SK-N-SH (cell line): ENCODE results near the gene ELMOD1. TPM values are rescaled to one million over a fixed set of nuclear protein-coding genes. Genes with fewer than 3 reads are reported as not detected.

Experiments used
- CTCF ChIA-PET: fragments of 300-600, 350-600 bp; formaldehyde crosslinking; extraction: SDS; loops from one replicate; lab custom pipeline; 2021; lab: Yijun Ruan, JAX
- POLR2A ChIA-PET: fragments of 350-600 bp; sonication (Branson Sonifier 250); formaldehyde crosslinking; extraction: SDS; loops from one replicate; lab custom pipeline; 2020; ENCODE audit warnings: antibody characterized with exemption, inconsistent platforms; lab: Yijun Ruan, JAX
- DNase-seq: peaks from one replicate; pipeline ENCODE4 v3.0.0; 2012
- H2AFZ ChIP-seq: fragments of 200-600 bp; sonication (generic); 2 replicates; pipeline ENCODE4 v1.8.1; 2016; ENCODE audit warnings: antibody characterized with exemption, mild to moderate bottlenecking, low read depth
- H3F3A ChIP-seq: fragments of 200-600 bp; sonication (generic); replicated peaks from 2 replicates; pipeline ENCODE3; 2016; ENCODE audit warnings: antibody characterized with exemption, mild to moderate bottlenecking; ENCODE audit not compliant: insufficient read depth
- H3K27ac ChIP-seq, 2 experiments: fragments of 200-500 bp in 1 of 2; fragments of 200-600 bp in 1 of 2; sonication (Bioruptor generic) in 1 of 2; sonication (generic), shearing (Covaris generic) in 1 of 2; 2 replicates each; pipeline versions ENCODE4 v1.5.1 to v1.6.1; 2014 to 2016; ENCODE audit warnings: low read depth in 2 of 2, inconsistent platforms in 1 of 2, low read length in 1 of 2, mild to moderate bottlenecking in 1 of 2, mixed read lengths in 1 of 2
- H3K27me3 ChIP-seq: fragments of 200-600 bp; sonication (generic), shearing (Covaris generic); 2 replicates; pipeline ENCODE4 v1.6.1; 2016; ENCODE audit warnings: mixed run types; ENCODE audit not compliant: insufficient read depth
- H3K36me3 ChIP-seq, 2 experiments: fragments of 200-500 bp in 1 of 2; fragments of 200-600 bp in 1 of 2; sonication (Bioruptor generic) in 1 of 2; sonication (generic) in 1 of 2; replicated peaks in 1 of 2; 2 replicates each; pipeline versions ENCODE3 to v1.5.1; 2014 to 2016; ENCODE audit warnings: low read length in 1 of 2, mild to moderate bottlenecking in 1 of 2; ENCODE audit not compliant: insufficient read depth in 2 of 2, control insufficient read depth in 1 of 2
- H3K4me1 ChIP-seq, 2 experiments: fragments of 200-500 bp in 1 of 2; fragments of 200-600 bp in 1 of 2; sonication (Bioruptor generic) in 1 of 2; sonication (generic), shearing (Covaris generic) in 1 of 2; 2 replicates each; pipeline versions ENCODE4 v1.5.1 to v1.6.1; 2014 to 2016; ENCODE audit warnings: low read depth in 1 of 2, low read length in 1 of 2, mixed run types in 1 of 2; ENCODE audit not compliant: insufficient read depth in 2 of 2, control insufficient read depth in 1 of 2
- H3K4me2 ChIP-seq: fragments of 200-600 bp; sonication (generic), shearing (Covaris generic); 2 replicates; pipeline ENCODE4 v1.6.1; 2017; ENCODE audit warnings: mixed run types
- H3K4me3 ChIP-seq, 2 experiments: fragments of 200-500 bp in 1 of 2; fragments of 200-600 bp in 1 of 2; sonication (Bioruptor generic) in 1 of 2; sonication (generic), shearing (Covaris generic) in 1 of 2; 2 replicates each; pipeline versions ENCODE4 v1.5.1 to v1.8.1; 2014 to 2016; ENCODE audit warnings: low read depth in 2 of 2, inconsistent platforms in 1 of 2, low read length in 1 of 2, mild to moderate bottlenecking in 1 of 2, mixed read lengths in 1 of 2, moderate library complexity in 1 of 2
- H3K79me2 ChIP-seq: fragments of 200-600 bp; sonication (generic); 2 replicates; pipeline ENCODE4 v1.8.1; 2017; ENCODE audit warnings: mild to moderate bottlenecking; ENCODE audit not compliant: insufficient read depth
- H3K9ac ChIP-seq: fragments of 200-600 bp; sonication (generic); 2 replicates; pipeline ENCODE4 v1.6.1; 2017; ENCODE audit warnings: mixed run types
- H3K9me2 ChIP-seq: fragments of 200-600 bp; sonication (generic); 2 replicates; pipeline ENCODE4 v1.6.1; 2017; ENCODE audit warnings: mixed run types
- H3K9me3 ChIP-seq: fragments of 200-600 bp; sonication (generic); 2 replicates; pipeline ENCODE4 v1.6.1; 2017; ENCODE audit warnings: mixed run types, mild to moderate bottlenecking, moderate library complexity
- H4K20me1 ChIP-seq: fragments of 200-600 bp; sonication (generic); 2 replicates; pipeline ENCODE4 v1.6.1; 2017; ENCODE audit warnings: mild to moderate bottlenecking, mixed run types; ENCODE audit not compliant: insufficient read depth
- CHD2 ChIP-seq: fragments of 150-350 bp; IDR thresholded peaks from 2 replicates; pipeline ENCODE4 v1.6.1; 2018; ENCODE audit warnings: low read length; ENCODE audit not compliant: partially characterized antibody
- EP300 ChIP-seq, 2 experiments: IDR thresholded peaks; 2 replicates each; pipeline versions ENCODE4 v1.4.0 to v1.6.1; 2012; ENCODE audit warnings: borderline replicate concordance in 1 of 2, low read depth in 1 of 2, low read length in 1 of 2
- EZH2phosphoT487 ChIP-seq: fragments of 200-600 bp; sonication (generic); IDR thresholded peaks from 2 replicates; pipeline ENCODE4 v1.6.1; 2017; ENCODE audit warnings: low read depth, mixed run types, mild to moderate bottlenecking, antibody characterized with exemption, moderate library complexity, borderline replicate concordance
- FOXJ3 ChIP-seq: sonication (generic); formaldehyde crosslinking; IDR thresholded peaks from 2 replicates; pipeline ENCODE4 v1.5.1; 2020; ENCODE audit warnings: mild to moderate bottlenecking, missing genetic modification reagents
- GABPA ChIP-seq: IDR thresholded peaks from 2 replicates; pipeline ENCODE4 v1.4.0; 2012; ENCODE audit warnings: low read depth, mild to moderate bottlenecking
- JUND ChIP-seq: IDR thresholded peaks from 2 replicates; pipeline ENCODE4 v1.4.0; 2012
- MEF2A ChIP-seq: IDR thresholded peaks from 2 replicates; pipeline ENCODE4 v1.4.0; 2012; ENCODE audit warnings: low read depth, borderline replicate concordance
- NFIC ChIP-seq: IDR thresholded peaks from 2 replicates; pipeline ENCODE4 v1.4.0; 2012; ENCODE audit warnings: borderline replicate concordance
- NRF1 ChIP-seq: IDR thresholded peaks from 2 replicates; pipeline ENCODE4 v1.6.1; 2012; ENCODE audit warnings: low read depth, mild to moderate bottlenecking, low read length
- PBX3 ChIP-seq: IDR thresholded peaks from 2 replicates; pipeline ENCODE4; 2012
- POLR2AphosphoS5 ChIP-seq: IDR thresholded peaks from 2 replicates; pipeline ENCODE4 v1.6.1; 2012; ENCODE audit warnings: low read depth, low read length
- RAD21 ChIP-seq: IDR thresholded peaks from 2 replicates; pipeline ENCODE4 v1.6.1; 2012; ENCODE audit warnings: mild to moderate bottlenecking, low read length
- RCOR1 ChIP-seq: fragments of 150-350 bp; IDR thresholded peaks from 2 replicates; pipeline ENCODE4 v1.6.1; 2017; ENCODE audit warnings: antibody characterized with exemption, low read length
- RFX5 ChIP-seq: IDR thresholded peaks from 2 replicates; pipeline ENCODE4 v1.6.1; 2012; ENCODE audit warnings: mild to moderate bottlenecking, improper control_type of control experiment, low read length
- RXRA ChIP-seq: IDR thresholded peaks from 2 replicates; pipeline ENCODE4 v1.4.0; 2012; ENCODE audit warnings: low read depth, mild to moderate bottlenecking, borderline replicate concordance
- SIN3A ChIP-seq: IDR thresholded peaks from 2 replicates; pipeline ENCODE4 v1.6.1; 2012; ENCODE audit warnings: low read depth, mild to moderate bottlenecking, low read length, moderate library complexity, borderline replicate concordance
- SMC3 ChIP-seq: IDR thresholded peaks from 2 replicates; pipeline ENCODE4 v1.6.1; 2012; ENCODE audit warnings: low read depth, low read length, improper control_type of control experiment
- TEAD4 ChIP-seq: IDR thresholded peaks from 2 replicates; pipeline ENCODE4 v1.4.0; 2012; ENCODE audit warnings: mild to moderate bottlenecking, borderline replicate concordance; ENCODE audit not compliant: insufficient read depth
- USF1 ChIP-seq: IDR thresholded peaks from 2 replicates; pipeline ENCODE4 v1.4.0; 2012; ENCODE audit warnings: low read depth, borderline replicate concordance
- WGBS: methylation state at CpG from one replicate; pipeline ENCODE4 v1.1.6; 2017; ENCODE audit warnings: low lambda C conversion rate; 5-methylcytosine and 5-hydroxymethylcytosine counted together
- polyA plus RNA-seq, 3 experiments: library from polyadenylated mRNA; depleted of rRNA; stranded (reverse); fragments of >200 nt; gene quantifications; 2 replicates each; pipeline ENCODE4 v1.2.3, GENCODE V29; 2012

ELMOD1 gene
- polyA plus RNA-seq, 1 of the 3 experiments (the other 2 are of a cell fraction) = not detected

DNA sequence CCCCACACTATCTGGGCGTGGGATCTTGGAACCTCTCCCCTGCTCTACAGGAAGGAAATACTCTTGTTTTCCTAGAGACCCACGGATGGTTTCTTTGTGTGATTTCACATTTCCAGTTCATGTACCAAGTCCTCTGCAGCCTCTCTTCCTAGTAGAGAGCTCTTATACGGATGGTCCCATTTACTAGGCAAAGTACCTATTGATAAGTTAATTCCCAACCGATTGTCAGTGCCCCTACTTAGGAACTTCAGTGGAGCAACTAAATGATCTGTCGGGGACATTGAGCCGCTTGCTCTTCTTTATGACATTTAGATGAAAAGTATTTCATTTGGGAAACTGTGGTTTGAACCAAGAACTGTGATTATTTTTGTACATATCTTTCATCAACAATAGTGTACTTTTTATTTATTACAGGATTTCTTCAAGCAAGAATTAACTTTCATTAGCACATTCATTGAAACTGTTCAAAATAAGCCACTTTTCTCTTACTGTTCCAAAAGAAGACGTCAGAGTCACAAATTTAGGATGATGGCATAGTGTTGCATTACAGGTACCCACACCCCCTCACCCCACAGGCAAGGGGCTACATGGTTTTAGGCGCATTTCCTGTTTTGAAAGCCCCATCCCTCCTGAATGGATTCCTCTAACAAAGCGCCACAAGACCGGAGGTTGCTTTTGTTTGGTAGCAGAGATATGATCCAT, 34.2 kb downstream of the ELMOD1 start:
- 23% methylated on average over 10 of the region's 10 CpGs for WGBS
- no peaks in the 10 kb centered on the region for H3K4me1 ChIP-seq
- no peak overlapping the region for H3K9ac ChIP-seq
- POLR2A ChIA-PET = no interaction called here
- H2AFZ ChIP-seq = no peak overlapping the region
- no peaks in the 10 kb centered on the region for H4K20me1 ChIP-seq
- H3K36me3 ChIP-seq = no peaks in the 10 kb centered on the region
- H3K9me3 ChIP-seq = no peaks in the 10 kb centered on the region
- H3K79me2 ChIP-seq = no peaks in the 10 kb centered on the region
- H3K27ac ChIP-seq = no peak overlapping the region
- no peaks in the 10 kb centered on the region for H3F3A ChIP-seq
- CTCF ChIA-PET = no interaction called here
- H3K4me2 ChIP-seq = no peak overlapping the region
- H3K9me2 ChIP-seq = no peaks in the 10 kb centered on the region
- TF ChIP-seq EZH2phosphoT487 (no peak), TEAD4 (no peak), JUND (no peak), CHD2 (no peak), NRF1 (no peak), RFX5 (no peak), SIN3A (no peak), FOXJ3 (CRISPR knock-in tag) (no peak), GABPA (no peak), RAD21 (no peak), RCOR1 (no peak), EP300 (IDR thresholded peaks at IDR 0.05; ENCODE audit: borderline replicate concordance in 1 of 2, low read depth in 1 of 2, low read length in 1 of 2) (no peak), MEF2A (no peak), RXRA (no peak), USF1 (no peak), PBX3 (no peak), SMC3 (no peak), NFIC (no peak), POLR2AphosphoS5 (no peak)
- H3K4me3 ChIP-seq = no peak overlapping the region
- peaks cover 36% of the 10 kb centered on the region; the same call in 1 of the 2 replicates for H3K27me3 ChIP-seq
- no peak for DNase-seq
